ENCODE results near the gene CBX7.

CBX7 gene

GRCh38 chr22:39182478-39183030 lies 30.1 kb upstream of the CBX7 start:
- DNase-seq (ENCODE audit: low read depth, low spot score) = no peak
- no peak for TF ChIP-seq EZH2 (IDR thresholded peaks at IDR 0.05)
- TF ChIP-seq FOXP2 (optimal IDR thresholded peaks at IDR 0.05; ENCODE audit: control extremely low read depth, extremely low read length, insufficient read depth) = no peak
- no peak for TF ChIP-seq POLR2AphosphoS5 (IDR thresholded peaks at IDR 0.05; ENCODE audit: borderline replicate concordance, low read depth, low read length)

GRCh38 chr22:39181778-39182177 lies 29.3 kb upstream of the CBX7 start:
- no peak for DNase-seq (ENCODE audit: low read depth, low spot score)
- no peak for TF ChIP-seq POLR2AphosphoS5 (IDR thresholded peaks at IDR 0.05; ENCODE audit: borderline replicate concordance, low read depth, low read length)
- TF ChIP-seq EZH2 (IDR thresholded peaks at IDR 0.05) = no peak
- TF ChIP-seq FOXP2 (optimal IDR thresholded peaks at IDR 0.05; ENCODE audit: control extremely low read depth, extremely low read length, insufficient read depth) = no peak
- no peak overlapping the region for H3K4me3 ChIP-seq
- H3K27ac ChIP-seq = no peak overlapping the region
- H3K36me3 ChIP-seq (ENCODE audit: insufficient read depth, low read length) = no peaks in the 10 kb centered on the region
- no peak overlapping the region for H3K9ac ChIP-seq (ENCODE audit: insufficient read length)
- H3K9me3 ChIP-seq (ENCODE audit: low read depth, low read length) = no peaks in the 10 kb centered on the region; the same call in 1 of the 2 replicates

More at GRCh38 chr22:39182478-39183030, 30.1 kb upstream of the CBX7 start:
- Histone ChIP-seq H3K27ac (no peak overlapping the region), H3K9ac (ENCODE audit: insufficient read length) (no peak overlapping the region), H3K9me3 (ENCODE audit: low read depth, low read length) (no peaks in the 10 kb centered on the region; the same call in 1 of the 2 replicates), H3K36me3 (ENCODE audit: insufficient read depth, low read length) (no peaks in the 10 kb centered on the region), H3K4me3 (no peak overlapping the region)

GRCh38 chr22:39181356-39181755 lies 28.9 kb upstream of the CBX7 start:
- no peak for DNase-seq (ENCODE audit: low read depth, low spot score)
- no peaks in the 10 kb centered on the region for H3K36me3 ChIP-seq (ENCODE audit: insufficient read depth, low read length)
- no peak overlapping the region for H3K9ac ChIP-seq (ENCODE audit: insufficient read length)
- no peak overlapping the region for H3K27ac ChIP-seq
- H3K9me3 ChIP-seq (ENCODE audit: low read depth, low read length) = no peaks in the 10 kb centered on the region; the same call in 1 of the 2 replicates
- TF ChIP-seq FOXP2 (optimal IDR thresholded peaks at IDR 0.05; ENCODE audit: control extremely low read depth, extremely low read length, insufficient read depth) (no peak), EZH2 (IDR thresholded peaks at IDR 0.05) (no peak), POLR2AphosphoS5 (IDR thresholded peaks at IDR 0.05; ENCODE audit: borderline replicate concordance, low read depth, low read length) (no peak)
- H3K4me3 ChIP-seq = no peak overlapping the region

GRCh38 chr22:39179841-39180335 lies 27.4 kb upstream of the CBX7 start:
- no peaks in the 10 kb centered on the region for H3K36me3 ChIP-seq (ENCODE audit: insufficient read depth, low read length)
- no peak overlapping the region for H3K9ac ChIP-seq (ENCODE audit: insufficient read length)
- TF ChIP-seq EZH2 (IDR thresholded peaks at IDR 0.05) = no peak
- TF ChIP-seq FOXP2 (optimal IDR thresholded peaks at IDR 0.05; ENCODE audit: control extremely low read depth, extremely low read length, insufficient read depth) = no peak
- no peak for TF ChIP-seq POLR2AphosphoS5 (IDR thresholded peaks at IDR 0.05; ENCODE audit: borderline replicate concordance, low read depth, low read length)
- no peak overlapping the region for H3K4me3 ChIP-seq
- no peak overlapping the region for H3K27ac ChIP-seq
- no peaks in the 10 kb centered on the region; the same call in 1 of the 2 replicates for H3K9me3 ChIP-seq (ENCODE audit: low read depth, low read length)
- no peak for DNase-seq (ENCODE audit: low read depth, low spot score)

- Histone ChIP-seq H3K9me3 (ENCODE audit: low read depth, low read length) (no peaks in the 10 kb centered on the region; the same call in 1 of the 2 replicates), H3K9ac (ENCODE audit: insufficient read length) (no peak overlapping the region), H3K4me3 (no peak overlapping the region), H3K27ac (no peak overlapping the region), H3K36me3 (ENCODE audit: insufficient read depth, low read length) (no peaks in the 10 kb centered on the region)
- TF ChIP-seq POLR2AphosphoS5 (IDR thresholded peaks at IDR 0.05; ENCODE audit: borderline replicate concordance, low read depth, low read length) = no peak
- no peak for TF ChIP-seq EZH2 (IDR thresholded peaks at IDR 0.05)
- TF ChIP-seq FOXP2 (optimal IDR thresholded peaks at IDR 0.05; ENCODE audit: control extremely low read depth, extremely low read length, insufficient read depth) = no peak
- no peak for DNase-seq (ENCODE audit: low read depth, low spot score)
Measured at GRCh38 chr22:39179401-39179827, 26.9 kb upstream of the CBX7 start.

GRCh38 chr22:39178206-39179111 lies 26.0 kb upstream of the CBX7 start:
- Histone ChIP-seq H3K27ac (no peak overlapping the region), H3K9ac (ENCODE audit: insufficient read length) (no peak overlapping the region), H3K36me3 (ENCODE audit: insufficient read depth, low read length) (no peaks in the 10 kb centered on the region), H3K4me3 (no peak overlapping the region), H3K9me3 (ENCODE audit: low read depth, low read length) (no peaks in the 10 kb centered on the region; the same call in 1 of the 2 replicates)
- TF ChIP-seq EZH2 (IDR thresholded peaks at IDR 0.05) (no peak), FOXP2 (optimal IDR thresholded peaks at IDR 0.05; ENCODE audit: control extremely low read depth, extremely low read length, insufficient read depth) (no peak), POLR2AphosphoS5 (IDR thresholded peaks at IDR 0.05; ENCODE audit: borderline replicate concordance, low read depth, low read length) (no peak)
- no peak for DNase-seq (ENCODE audit: low read depth, low spot score)

- Histone ChIP-seq H3K4me3 (no peak overlapping the region), H3K9me3 (ENCODE audit: low read depth, low read length) (no peaks in the 10 kb centered on the region; the same call in 1 of the 2 replicates), H3K36me3 (ENCODE audit: insufficient read depth, low read length) (no peaks in the 10 kb centered on the region), H3K9ac (ENCODE audit: insufficient read length) (no peak overlapping the region), H3K27ac (no peak overlapping the region)
- no peak for TF ChIP-seq EZH2 (IDR thresholded peaks at IDR 0.05)
- TF ChIP-seq FOXP2 (optimal IDR thresholded peaks at IDR 0.05; ENCODE audit: control extremely low read depth, extremely low read length, insufficient read depth) = no peak
- no peak for TF ChIP-seq POLR2AphosphoS5 (IDR thresholded peaks at IDR 0.05; ENCODE audit: borderline replicate concordance, low read depth, low read length)
- DNase-seq (ENCODE audit: low read depth, low spot score) = no peak
Measured at GRCh38 chr22:39177791-39178190, 25.3 kb upstream of the CBX7 start.

GRCh38 chr22:39177456-39177775 lies 24.9 kb upstream of the CBX7 start:
- Histone ChIP-seq H3K9ac (ENCODE audit: insufficient read length) (no peak overlapping the region), H3K27ac (no peak overlapping the region), H3K4me3 (no peak overlapping the region), H3K9me3 (ENCODE audit: low read depth, low read length) (no peaks in the 10 kb centered on the region; the same call in 1 of the 2 replicates), H3K36me3 (ENCODE audit: insufficient read depth, low read length) (no peaks in the 10 kb centered on the region)
- TF ChIP-seq EZH2 (IDR thresholded peaks at IDR 0.05) (no peak), FOXP2 (optimal IDR thresholded peaks at IDR 0.05; ENCODE audit: control extremely low read depth, extremely low read length, insufficient read depth) (no peak), POLR2AphosphoS5 (IDR thresholded peaks at IDR 0.05; ENCODE audit: borderline replicate concordance, low read depth, low read length) (no peak)
- no peak for DNase-seq (ENCODE audit: low read depth, low spot score)
